ENCODE data around the gene COL11A2. TPM values are rescaled to one million over a fixed set of nuclear protein-coding genes. Genes with fewer than 3 reads are reported as not detected.

The COL11A2 gene
- total and polyA plus RNA-seq, 2 of the 13 experiments (the other 11 are each of a cell fraction or from before 2014, with no cell fraction given): 0.55 TPM

DNA sequence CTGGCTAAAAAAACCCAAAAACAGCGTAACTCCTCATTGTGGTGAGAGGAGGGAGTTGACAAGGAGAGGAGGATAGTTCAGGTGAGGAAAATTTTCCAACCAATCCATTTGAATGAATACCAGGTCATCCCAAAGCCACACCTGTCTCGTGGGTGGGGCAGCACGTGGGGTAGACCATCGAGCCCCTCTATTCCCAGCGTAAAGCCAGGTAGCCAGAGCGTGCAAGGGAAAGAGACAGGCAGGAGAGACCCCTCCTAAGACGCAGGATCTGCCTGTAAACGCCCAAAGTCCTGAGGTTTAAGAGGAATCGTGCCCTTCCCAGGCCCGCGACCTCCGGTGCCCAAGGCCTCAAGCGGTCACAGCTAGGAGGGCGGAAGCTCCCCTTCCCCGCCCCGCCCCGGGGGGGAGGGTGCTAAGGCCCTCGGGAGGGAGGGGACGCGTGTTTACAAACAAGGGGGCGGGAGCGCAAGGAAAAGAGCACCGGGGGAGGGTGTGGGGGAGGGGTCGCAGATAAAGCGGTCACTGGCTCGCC, 7.5 kb upstream of the COL11A2 start (continued):
- TF ChIP-seq, protein P1, sequence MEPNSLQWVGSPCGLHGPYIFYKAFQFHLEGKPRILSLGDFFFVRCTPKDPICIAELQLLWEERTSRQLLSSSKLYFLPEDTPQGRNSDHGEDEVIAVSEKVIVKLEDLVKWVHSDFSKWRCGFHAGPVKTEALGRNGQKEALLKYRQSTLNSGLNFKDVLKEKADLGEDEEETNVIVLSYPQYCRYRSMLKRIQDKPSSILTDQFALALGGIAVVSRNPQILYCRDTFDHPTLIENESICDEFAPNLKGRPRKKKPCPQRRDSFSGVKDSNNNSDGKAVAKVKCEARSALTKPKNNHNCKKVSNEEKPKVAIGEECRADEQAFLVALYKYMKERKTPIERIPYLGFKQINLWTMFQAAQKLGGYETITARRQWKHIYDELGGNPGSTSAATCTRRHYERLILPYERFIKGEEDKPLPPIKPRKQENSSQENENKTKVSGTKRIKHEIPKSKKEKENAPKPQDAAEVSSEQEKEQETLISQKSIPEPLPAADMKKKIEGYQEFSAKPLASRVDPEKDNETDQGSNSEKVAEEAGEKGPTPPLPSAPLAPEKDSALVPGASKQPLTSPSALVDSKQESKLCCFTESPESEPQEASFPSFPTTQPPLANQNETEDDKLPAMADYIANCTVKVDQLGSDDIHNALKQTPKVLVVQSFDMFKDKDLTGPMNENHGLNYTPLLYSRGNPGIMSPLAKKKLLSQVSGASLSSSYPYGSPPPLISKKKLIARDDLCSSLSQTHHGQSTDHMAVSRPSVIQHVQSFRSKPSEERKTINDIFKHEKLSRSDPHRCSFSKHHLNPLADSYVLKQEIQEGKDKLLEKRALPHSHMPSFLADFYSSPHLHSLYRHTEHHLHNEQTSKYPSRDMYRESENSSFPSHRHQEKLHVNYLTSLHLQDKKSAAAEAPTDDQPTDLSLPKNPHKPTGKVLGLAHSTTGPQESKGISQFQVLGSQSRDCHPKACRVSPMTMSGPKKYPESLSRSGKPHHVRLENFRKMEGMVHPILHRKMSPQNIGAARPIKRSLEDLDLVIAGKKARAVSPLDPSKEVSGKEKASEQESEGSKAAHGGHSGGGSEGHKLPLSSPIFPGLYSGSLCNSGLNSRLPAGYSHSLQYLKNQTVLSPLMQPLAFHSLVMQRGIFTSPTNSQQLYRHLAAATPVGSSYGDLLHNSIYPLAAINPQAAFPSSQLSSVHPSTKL (CRISPR knock-in tag; IDR thresholded peaks at IDR 0.05): peak; percentile 79
- no peak for TF ChIP-seq IRX3 (CRISPR knock-in tag; IDR thresholded peaks at IDR 0.05; ENCODE audit: borderline replicate concordance, low read depth)
- peak; percentile 15; the same call in 1 of the 2 replicates for TF ChIP-seq KMT2B (CRISPR knock-in tag; IDR thresholded peaks at IDR 0.05)
- no peak for TF ChIP-seq SMAD9 (CRISPR knock-in tag; IDR thresholded peaks at IDR 0.05)
- no peak for TF ChIP-seq PLRG1 (conservative IDR thresholded peaks at IDR 0.05)
- TF ChIP-seq HNF4A (CRISPR knock-in tag; IDR thresholded peaks at IDR 0.05): peak; percentile 50
- no peak for TF ChIP-seq ZNF777 (CRISPR knock-in tag; IDR thresholded peaks at IDR 0.05)
- TF ChIP-seq ZNF747 (CRISPR knock-in tag; IDR thresholded peaks at IDR 0.05; ENCODE audit: borderline replicate concordance): peak; percentile 88; the same call in 1 of the 2 replicates
- TF ChIP-seq, protein P2, sequence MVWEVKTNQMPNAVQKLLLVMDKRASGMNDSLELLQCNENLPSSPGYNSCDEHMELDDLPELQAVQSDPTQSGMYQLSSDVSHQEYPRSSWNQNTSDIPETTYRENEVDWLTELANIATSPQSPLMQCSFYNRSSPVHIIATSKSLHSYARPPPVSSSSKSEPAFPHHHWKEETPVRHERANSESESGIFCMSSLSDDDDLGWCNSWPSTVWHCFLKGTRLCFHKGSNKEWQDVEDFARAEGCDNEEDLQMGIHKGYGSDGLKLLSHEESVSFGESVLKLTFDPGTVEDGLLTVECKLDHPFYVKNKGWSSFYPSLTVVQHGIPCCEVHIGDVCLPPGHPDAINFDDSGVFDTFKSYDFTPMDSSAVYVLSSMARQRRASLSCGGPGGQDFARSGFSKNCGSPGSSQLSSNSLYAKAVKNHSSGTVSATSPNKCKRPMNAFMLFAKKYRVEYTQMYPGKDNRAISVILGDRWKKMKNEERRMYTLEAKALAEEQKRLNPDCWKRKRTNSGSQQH (CRISPR knock-in tag; IDR thresholded peaks at IDR 0.05; ENCODE audit: low read depth): peak; percentile 72; the same call in 1 of the 2 replicates
- TF ChIP-seq RXRB (CRISPR knock-in tag; IDR thresholded peaks at IDR 0.05; ENCODE audit: borderline replicate concordance): no peak; the same call in 1 of the 2 replicates
- TF ChIP-seq RELA (CRISPR knock-in tag; IDR thresholded peaks at IDR 0.05): no peak
- no peak for TF ChIP-seq ZNF484 (CRISPR knock-in tag; IDR thresholded peaks at IDR 0.05; ENCODE audit: borderline replicate concordance, low read depth)
- TF ChIP-seq HOXD1 (CRISPR knock-in tag; IDR thresholded peaks at IDR 0.05): no peak
- TF ChIP-seq KDM5B (CRISPR knock-in tag; IDR thresholded peaks at IDR 0.05; ENCODE audit: borderline replicate concordance): no peak
- TF ChIP-seq ZNF563 (CRISPR knock-in tag; IDR thresholded peaks at IDR 0.05): no peak
- peak; percentile 61; the same call in 1 of the 2 replicates for TF ChIP-seq NCOR1 (IDR thresholded peaks at IDR 0.05; ENCODE audit: borderline replicate concordance, low read length)
- no peak for TF ChIP-seq CAMTA2 (CRISPR knock-in tag; IDR thresholded peaks at IDR 0.05; ENCODE audit: borderline replicate concordance)
- TF ChIP-seq TOPORS (CRISPR knock-in tag; IDR thresholded peaks at IDR 0.05): no peak
- TF ChIP-seq, protein P3, sequence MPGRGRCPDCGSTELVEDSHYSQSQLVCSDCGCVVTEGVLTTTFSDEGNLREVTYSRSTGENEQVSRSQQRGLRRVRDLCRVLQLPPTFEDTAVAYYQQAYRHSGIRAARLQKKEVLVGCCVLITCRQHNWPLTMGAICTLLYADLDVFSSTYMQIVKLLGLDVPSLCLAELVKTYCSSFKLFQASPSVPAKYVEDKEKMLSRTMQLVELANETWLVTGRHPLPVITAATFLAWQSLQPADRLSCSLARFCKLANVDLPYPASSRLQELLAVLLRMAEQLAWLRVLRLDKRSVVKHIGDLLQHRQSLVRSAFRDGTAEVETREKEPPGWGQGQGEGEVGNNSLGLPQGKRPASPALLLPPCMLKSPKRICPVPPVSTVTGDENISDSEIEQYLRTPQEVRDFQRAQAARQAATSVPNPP (CRISPR knock-in tag; IDR thresholded peaks at IDR 0.05): no peak
- TF ChIP-seq, protein P4, sequence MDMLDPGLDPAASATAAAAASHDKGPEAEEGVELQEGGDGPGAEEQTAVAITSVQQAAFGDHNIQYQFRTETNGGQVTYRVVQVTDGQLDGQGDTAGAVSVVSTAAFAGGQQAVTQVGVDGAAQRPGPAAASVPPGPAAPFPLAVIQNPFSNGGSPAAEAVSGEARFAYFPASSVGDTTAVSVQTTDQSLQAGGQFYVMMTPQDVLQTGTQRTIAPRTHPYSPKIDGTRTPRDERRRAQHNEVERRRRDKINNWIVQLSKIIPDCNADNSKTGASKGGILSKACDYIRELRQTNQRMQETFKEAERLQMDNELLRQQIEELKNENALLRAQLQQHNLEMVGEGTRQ (IDR thresholded peaks at IDR 0.05; ENCODE audit: low read depth, low read length): no peak
- TF ChIP-seq, protein P4 (CRISPR knock-in tag; IDR thresholded peaks at IDR 0.05; ENCODE audit: borderline replicate concordance): peak; percentile 54; the same call in 1 of the 2 replicates
- TF ChIP-seq ZNF839 (CRISPR knock-in tag; IDR thresholded peaks at IDR 0.05; ENCODE audit: borderline replicate concordance): no peak
- TF ChIP-seq ARNT2 (CRISPR knock-in tag; IDR thresholded peaks at IDR 0.05; ENCODE audit: low read depth): peak; percentile 65; the same call in 1 of the 2 replicates
